Measurements from ENCODE around the gene VAV1.
A peak's percentile ranks its signal among the peaks of the same experiment; 100 is the strongest.

Gene VAV1

GRCh38 chr19:6772028-6772865 is at the start of gene VAV1:
VAV1 (plus strand) TSS chr19:6772708; CDS start chr19:6772808, 100 bp downstream.
- peak; percentile 70 to 82 for DNase-seq (ENCODE audit: low read depth in 2 of 2)

DNA sequence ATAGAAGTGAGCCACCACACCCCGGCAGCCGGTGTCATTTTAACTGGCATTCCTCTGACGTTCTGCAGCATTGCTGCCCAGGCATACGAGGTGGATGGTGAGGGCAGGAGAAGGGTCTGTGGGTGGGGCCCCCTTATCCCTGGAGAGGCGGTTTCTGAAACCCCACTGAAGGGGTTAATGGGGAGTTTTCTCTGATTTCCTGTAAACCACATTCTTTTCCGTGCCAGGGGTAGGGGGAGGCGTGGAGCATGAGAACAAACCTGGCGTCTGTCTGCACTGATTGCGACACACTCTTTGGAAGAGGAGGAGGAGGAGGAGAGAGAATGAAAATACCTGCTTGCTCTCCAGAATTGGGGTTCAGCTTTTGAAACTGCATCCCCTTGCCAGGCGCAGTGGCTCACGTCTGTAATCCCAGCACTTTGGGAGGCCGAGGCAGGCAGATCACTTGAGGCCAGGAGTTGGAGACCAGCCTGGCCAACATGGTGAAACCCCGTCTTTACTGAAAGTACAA is 49.3 kb upstream of the VAV1 start:
- no peak for DNase-seq (ENCODE audit: low read depth in 2 of 2)

DNA sequence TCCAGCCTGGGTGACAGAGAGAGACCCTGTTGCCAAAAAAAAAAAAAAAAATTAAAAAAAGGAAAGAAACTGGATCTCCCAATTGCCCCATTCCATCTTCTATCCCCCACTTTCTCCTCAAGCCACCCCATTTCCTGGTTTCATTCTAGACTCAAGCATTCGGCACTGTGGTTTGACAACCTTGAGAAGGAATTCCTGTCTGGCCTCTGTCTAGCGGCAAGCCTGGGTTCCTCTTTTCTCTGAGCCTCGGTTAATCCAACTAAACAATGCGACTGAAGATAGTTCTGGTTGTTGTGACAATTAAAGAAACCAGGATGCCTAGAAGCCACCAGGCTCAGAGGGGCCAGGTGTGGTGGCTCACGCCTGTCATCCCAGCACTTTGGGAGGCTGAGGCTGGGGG is 48.8 kb upstream of the VAV1 start:
- DNase-seq (ENCODE audit: low read depth in 2 of 2) = no peak

DNA sequence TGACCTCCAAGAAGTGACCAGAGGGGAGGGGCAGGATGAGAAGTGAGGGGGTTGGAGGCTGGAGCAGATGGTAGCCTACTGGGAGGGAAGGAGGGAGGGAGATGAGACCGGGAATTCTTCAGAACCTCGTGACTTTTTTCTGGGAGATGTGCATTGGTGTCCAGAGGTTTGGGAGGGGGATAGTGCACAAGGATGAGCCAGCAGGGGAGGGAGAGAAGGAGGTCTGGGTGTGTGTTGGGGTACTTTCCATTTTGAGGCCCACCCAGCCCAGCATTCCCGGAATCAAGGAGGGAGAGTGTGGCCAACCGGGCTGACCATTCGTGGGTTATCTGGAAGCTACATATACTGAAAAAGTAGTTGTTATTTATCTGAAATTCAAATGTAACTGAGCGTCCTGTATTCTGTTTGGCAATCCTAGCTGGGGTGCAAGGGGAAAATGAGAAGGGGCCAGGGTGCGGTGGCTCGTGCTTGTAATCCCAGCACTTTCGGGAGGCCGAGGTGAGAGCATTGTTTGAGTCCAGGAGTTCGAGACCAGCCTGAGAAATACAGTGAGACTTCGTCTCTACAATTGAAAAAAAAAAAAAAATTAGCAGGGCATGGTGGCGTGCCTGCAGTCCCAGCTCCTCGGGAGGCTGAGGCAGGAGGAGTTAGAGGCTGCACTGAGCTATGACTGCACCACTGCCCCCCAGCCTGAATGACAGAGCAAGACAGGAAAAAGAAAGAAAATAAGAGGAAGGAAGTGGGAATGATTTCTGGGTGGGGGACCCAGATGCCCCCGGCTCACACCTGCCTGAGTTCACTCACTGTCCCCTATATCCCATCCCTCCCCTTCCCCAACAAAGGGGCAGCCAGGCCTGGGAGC is 47.6 kb upstream of the VAV1 start:
- no peak for DNase-seq (ENCODE audit: low read depth in 2 of 2)

GRCh38 chr19:6725513-6726231 is 46.8 kb upstream of the VAV1 start:
- DNase-seq (ENCODE audit: low read depth in 2 of 2) = no peak

DNA sequence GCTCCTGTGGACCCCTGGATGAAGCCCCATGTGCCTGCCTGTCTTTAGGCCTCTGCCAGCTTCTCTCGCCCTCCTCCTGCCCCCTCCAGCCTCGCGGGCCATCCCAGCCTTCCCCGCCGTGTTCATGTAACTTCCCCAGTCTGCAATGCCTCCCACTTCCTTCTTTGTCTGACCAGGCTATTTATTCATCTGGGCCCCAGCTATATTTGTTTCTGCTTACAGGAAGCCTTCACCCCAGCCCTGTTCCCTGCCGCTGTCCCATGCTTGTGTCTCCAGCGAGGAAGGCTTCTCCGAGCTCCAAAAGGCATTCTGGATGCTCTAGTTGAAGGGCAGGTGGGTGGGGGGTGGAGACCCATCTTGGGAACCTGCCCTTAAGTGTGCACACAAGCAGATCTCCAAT is 44.2 kb upstream of the VAV1 start:
- DNase-seq (ENCODE audit: low read depth in 2 of 2) = no peak

DNA sequence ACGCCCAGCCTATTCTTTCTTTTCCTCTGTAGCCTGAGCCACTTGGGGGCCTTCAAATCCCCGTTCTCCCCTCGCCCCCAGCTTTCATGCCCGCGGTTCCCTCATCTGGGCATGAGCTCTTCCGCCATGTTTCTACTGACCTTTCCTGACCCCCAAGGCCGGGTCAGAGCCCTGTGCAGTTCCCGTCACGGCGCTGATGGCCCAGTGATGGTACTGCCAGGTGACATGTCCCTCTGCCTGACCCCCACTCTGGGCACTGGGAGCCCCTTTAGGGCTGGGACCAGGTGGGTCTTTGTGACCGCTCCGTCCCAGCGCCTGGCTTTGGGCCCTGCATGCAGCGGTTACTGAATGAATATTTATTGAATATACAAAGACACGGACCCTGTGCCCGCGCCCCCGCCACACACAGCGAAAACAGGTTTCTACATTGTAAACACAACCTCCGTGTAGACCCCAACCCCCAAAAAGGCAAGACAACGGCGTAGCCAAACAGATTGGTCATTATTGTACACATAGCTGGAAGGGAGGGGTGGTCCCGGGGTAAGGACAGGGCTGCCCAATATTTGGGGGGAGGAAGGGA is 42.8 kb upstream of the VAV1 start:
- no peak for DNase-seq (ENCODE audit: low read depth in 2 of 2)

DNA sequence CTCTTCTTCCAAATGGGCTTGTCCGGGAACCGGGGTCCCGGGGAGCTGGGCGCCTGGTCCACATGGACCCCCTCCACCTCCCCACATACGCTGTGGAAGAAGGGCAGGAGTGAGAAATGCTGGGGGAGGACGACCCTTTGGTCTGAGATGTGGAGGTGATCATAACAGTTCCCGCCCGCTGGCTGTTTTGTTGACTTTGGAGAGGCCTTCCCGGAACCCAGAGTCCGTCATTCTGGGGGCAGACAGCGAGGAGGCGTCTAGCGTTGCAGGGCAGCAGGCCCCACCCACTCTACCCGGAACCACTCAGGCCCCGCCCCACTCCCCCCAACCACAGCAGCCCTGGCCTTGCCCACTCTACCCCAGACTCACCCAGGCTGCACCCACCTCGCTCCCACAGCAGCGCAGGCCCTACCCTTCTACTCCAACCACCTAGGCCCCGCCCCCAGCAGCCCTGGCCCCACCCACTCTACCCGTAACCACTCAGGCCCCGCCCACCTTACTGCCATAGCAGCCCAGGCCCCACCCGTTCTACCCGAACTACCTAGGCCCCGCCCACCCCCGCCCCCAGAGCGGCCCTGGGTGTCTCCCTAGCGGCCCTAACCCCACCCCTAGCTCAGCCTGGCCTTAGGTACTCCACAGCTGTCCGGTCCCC is 42.2 kb upstream of the VAV1 start:
- peak in 1 of 2 donors; percentile 36 for DNase-seq (ENCODE audit: low read depth in 2 of 2)

DNA sequence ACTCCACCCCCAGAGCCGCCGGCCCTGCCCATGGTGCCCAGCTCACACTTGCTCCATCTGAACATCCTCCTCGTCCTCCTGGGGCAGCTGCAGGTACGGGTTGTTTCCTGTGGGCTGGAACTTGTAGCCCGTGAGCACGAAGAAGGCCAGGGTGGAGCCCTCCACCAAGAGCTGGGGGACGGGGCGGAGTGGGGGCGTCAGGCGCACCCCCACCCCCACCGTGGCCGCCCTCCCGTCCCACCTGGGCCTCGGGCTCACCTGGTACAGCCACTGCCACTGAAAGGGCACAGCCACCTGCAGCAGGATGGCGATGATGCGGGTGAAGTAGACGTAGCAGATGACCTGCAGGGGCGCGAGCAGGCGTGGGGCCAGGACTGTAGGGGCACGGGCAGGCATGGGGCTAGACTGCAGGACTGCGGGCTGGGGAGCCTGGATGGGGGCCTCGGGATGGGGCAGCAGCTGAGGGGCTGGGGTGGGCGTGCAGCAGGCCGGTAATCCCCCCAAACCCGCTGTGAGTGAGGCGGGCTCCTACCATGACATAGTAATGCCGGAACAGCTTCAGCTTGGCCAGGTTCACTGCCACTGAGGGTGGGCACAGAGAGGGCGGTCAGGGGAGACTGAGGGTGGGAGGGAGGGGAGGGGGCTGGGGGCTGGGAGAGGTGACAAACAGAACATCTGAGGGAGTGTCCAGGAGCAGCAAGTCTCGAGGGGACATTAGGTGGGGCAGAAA is 41.4 kb upstream of the VAV1 start:
- DNase-seq (ENCODE audit: low read depth in 2 of 2) = no peak

DNA sequence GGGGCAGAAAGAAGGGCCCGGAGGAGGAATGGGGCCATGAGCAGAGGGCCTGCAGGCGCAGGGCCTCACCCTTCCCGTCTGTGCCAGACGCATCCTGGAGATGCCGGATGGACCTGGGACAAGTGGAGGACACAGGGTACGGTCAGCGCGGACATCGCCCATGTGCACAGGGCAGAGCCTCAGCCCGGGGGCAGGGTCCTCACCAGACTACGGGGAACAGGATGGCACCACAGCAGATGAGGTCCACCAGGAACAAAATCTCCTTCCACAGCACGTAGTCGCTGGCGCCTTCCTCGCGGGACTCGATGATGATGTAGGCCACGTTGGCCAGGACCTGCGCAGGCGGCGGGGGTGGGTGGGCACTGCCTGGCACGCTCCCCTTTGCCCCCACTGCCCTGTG is 40.7 kb upstream of the VAV1 start:
- no peak for DNase-seq (ENCODE audit: low read depth in 2 of 2)

DNA sequence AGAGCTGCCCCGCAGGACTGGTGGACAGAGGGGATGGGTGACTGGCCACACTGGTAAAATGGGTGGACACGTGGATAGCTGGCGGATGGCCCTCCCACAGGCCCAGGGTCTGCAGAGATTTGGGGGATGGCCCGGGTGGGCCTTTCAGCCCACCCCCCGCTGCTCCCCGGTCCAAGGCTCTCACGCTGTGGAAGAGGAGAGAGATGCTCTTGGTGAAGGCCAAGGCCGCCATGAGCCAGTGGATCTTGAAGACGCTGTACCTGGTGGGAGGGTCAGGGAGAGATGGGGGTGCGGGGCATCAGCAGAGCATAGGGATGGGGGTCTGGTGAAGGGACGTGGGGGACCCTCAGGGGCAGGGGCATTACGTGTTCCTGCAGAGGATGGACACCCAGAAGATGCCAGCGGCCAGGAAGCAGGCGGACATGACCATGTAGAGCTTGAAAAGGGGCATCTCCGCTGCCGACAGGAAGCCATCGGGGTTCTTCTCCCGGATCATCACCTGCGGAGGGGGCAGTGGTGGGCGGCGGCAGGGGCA is 39.6 kb upstream of the VAV1 start:
- DNase-seq (ENCODE audit: low read depth in 2 of 2) = no peak

DNA sequence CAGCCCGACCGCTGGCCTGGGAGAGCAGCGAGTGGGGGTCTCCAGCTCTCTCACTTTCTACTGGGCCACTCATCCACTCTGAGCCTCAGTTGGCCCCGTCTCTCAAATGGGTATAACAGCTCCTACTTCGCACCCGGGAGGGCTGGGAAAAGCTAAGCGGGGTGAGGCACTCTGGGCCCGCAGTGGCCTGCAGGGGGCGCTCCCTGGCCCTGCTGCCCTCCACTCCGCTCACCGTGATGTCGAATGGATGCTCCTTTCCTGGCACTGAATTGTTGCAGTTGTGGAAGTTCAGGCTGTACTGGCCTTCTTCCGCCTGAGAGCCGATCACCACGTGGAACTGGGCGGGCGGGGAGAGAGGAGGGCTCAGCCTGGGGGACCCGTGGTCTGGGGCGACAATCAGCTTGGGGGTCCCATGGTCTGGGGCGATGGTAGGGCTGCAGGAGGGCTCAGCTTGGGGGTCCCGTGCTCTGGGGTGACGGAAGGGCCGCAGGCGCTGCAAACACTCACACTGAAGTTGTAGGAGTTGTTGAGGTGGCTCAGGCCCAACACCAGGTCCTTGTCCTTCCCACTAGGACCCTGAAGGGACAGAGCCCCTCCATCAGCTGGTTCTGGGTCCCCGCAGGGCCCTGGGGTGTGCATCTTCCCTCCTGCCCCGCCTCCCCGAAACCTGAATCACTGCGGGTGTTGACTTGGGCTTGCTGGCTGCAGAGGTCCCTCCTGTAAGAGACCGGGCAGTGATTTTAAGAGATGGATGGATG is 39.0 kb upstream of the VAV1 start:
- no peak for DNase-seq (ENCODE audit: low read depth in 2 of 2)

DNA sequence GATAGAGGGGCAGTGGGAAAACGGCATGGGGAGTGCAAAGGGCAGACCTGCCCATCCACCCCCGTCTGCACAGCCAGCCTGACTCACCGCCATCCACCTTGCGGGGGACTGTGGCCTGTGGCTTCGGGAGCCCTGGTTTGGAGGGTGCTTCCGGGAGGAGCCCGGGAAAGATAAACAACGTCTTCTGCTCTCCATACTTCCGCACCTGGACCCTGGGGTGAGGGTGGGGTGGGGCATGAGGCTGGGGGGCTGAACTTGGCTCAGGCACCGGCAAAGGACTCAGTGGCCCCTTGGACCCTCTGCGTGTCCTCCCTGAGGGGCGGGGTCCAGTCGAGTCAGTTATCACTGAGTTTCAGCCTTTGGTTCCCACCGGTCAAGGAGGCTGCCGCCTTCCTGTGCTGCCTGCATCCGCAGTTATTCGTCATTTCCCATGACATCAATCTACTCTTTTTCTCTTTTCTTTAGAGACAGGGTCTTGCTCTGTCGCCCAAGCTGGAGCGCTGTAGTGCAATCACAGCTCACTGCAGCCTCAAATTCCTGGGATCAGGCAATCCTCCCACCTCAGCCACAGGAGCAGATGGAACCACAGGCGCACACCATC is 38.3 kb upstream of the VAV1 start:
- no peak for DNase-seq (ENCODE audit: low read depth in 2 of 2)

DNA sequence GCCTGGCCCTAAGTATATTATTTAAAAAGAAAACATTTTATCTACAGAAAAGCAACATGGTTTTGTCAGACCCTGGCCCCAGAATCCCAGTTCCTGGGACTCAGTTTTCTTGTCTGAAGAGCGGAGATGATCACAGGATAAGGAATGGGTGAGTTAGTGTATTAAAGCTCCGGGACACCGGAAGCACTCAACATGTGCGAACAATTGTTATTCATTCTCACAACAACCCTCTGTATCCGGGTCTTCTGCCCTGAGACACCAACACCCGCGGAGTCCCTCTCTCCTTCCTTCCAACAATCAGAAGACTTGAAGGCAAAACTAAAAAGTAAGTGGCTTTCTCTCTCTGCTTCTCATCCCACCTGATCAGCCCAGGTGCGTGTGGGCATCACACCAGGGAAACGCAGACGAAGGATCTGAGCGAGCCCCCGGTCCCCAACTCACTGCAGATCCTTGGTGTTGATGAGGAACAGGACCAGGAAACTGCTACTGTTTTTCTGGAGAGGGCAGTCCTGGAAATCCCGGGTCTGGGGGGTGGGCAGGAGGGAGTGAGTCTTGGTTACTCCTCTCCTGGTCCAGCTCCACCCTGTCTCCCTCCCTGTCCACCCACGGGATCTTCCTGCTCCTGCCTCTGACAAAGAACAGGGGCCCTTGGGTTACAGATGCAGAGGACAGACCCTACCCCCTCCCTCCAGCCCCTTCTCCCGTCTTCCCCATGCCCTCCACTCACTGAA is 37.2 kb upstream of the VAV1 start:
- DNase-seq (ENCODE audit: low read depth in 2 of 2) = no peak

DNA sequence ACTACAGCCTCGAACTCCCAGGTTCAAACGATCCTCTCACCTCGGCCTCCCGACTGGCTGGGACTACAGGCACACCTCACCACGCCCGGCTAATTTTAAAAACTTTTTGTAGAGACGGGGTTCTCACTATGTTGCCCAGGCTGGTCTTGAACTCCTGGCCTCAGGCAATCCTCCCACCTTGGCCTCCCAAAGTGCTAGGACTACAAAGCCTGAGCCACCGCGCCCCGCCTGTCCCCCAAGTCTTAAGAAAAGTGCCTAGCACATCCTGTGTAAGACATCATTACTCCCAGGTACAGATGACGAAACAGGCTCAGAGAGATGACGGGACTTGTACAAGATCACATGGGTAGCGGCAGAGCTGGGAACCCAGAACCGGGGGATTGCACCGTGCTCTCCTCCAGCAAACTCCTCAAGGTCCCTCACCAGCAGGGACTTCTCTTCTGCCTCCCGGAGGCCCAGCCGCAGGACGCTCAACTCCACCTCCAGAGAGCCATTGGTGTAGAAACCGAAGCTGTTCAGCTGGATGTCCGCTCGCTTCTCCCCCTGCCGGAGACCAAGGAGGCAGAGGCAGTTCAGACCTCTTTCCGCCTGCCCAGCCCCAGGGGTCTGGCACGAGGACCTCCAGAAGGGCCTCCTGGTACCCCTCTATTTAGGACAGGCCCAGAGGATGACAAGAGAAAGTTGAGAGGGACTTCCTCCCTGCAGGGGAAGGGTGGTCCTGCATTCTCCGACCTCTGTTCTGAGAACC is 36.2 kb upstream of the VAV1 start:
- peak; percentile 49 to 52 for DNase-seq (ENCODE audit: low read depth in 2 of 2)

GRCh38 chr19:6736917-6737283 is 35.6 kb upstream of the VAV1 start:
- no peak for DNase-seq (ENCODE audit: low read depth in 2 of 2)

- peak; percentile 96 to 97 for DNase-seq (ENCODE audit: low read depth in 2 of 2)
Observed at GRCh38 chr19:6737284-6737872, 35.1 kb upstream of the VAV1 start, which contains the start of gene GPR108. GPR108 (minus strand) TSS chr19:6737580; CDS start chr19:6737576, 4 bp downstream.
